EL (cell line): ENCODE measurements around the gene GPATCH8.
A peak's percentile ranks its signal among the peaks of the same experiment; 100 is the strongest.
"Not testable (repeated sequence)": the region's sequence is repeated elsewhere in the genome, so short reads cannot be mapped to it uniquely, and the experiment has no call there.

Source experiments
- DNase-seq: peaks from one replicate; pipeline ENCODE4 v3.0.0-alpha.2; 2016

Gene GPATCH8

GRCh38 chr17:44503147-44504029 lies at the start of gene GPATCH8:
Gene GPATCH8, minus strand, starts transcription at chr17:44503406. Its CDS starts 36 bp downstream, at chr17:44503370.
- DNase-seq = peak; percentile 96

DNA sequence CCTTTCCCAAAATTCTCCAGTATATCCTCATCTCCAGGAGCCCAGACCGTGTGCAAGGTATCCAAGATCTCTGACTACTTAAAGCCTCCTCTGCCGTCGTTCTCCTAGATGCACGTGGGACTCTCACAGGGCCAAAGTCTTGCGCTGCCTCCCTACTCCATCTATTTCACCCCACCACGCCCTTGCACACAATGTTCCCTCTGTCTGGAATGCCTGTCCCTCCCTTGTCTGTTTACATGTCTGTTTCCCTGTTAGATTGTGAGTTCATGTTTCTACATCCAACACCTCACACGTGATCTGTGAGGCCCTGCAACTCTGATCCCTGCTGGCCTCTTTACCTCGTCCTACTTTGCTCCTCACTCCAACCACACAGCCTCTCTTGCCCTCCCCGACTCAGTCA lies 49.2 kb upstream of the GPATCH8 start:
- no peak for DNase-seq

- no peak for DNase-seq
Observed at GRCh38 chr17:44549686-44550085, 46.5 kb upstream of the GPATCH8 start.

- no peak for DNase-seq
Observed at GRCh38 chr17:44548376-44549230, 45.4 kb upstream of the GPATCH8 start.

DNA sequence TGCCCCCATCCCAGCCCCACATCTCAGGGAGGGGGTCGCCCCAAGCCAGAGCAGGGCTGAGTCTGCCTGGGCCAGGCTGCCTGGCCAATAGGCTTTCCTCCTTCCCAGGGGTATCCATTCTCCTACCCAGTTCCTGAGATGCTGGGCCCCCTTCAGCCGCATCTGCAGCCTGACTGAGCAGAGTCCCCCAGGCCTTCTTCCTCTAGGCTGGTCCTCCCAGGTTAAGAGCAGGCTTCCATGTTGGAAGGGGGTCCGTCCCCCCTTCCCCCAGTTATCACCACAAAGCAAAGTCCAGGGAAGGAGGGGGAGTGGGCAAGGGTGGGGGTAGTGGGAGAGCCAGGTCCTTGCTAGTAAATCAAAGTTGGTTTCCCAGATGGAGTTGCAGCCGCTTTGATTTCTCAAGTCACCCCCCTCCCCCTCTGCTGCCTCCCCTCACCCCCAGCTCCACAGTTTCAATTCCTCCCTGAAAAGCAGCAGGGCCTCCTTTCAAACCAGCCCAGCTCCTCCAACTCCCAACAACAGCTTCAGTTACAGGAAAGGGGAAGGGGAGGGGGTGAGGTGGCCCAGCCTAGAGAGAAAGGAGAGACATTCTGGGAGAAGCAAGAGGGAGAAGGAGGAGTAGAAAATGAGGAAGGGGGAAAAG lies 44.5 kb upstream of the GPATCH8 start:
- DNase-seq = no peak

- DNase-seq = peak; percentile 86
Observed at GRCh38 chr17:44546671-44547606, 43.7 kb upstream of the GPATCH8 start.

DNA sequence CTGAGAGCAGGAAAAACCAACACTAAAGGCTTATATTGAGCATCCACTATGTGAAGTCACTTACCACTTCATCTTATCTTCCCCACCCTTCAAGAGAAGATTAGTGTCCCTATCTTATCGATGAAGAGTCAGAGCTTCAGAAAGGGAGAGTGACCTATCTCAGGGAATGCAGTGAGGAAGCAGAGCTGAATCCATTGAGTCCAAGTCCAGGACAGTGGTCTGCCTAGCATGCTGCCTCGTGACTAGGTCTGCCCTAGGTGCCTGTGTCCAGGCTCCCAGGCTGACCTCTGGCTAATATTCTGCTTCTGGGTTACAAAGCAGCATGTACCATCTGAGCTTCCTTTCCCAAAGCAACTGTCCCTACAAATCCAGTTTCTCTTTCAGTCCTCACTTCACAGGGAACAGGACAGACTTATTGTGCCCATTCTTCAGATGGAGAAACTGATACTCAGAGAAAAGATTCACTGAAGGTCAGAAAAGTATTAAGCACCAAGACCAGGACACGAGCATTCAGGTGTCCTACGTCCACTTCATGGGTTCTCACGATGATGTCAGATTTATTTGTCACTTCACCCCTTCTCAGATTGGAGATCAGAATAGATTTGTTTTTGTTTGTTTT lies 40.8 kb upstream of the GPATCH8 start:
- DNase-seq = no peak

DNA sequence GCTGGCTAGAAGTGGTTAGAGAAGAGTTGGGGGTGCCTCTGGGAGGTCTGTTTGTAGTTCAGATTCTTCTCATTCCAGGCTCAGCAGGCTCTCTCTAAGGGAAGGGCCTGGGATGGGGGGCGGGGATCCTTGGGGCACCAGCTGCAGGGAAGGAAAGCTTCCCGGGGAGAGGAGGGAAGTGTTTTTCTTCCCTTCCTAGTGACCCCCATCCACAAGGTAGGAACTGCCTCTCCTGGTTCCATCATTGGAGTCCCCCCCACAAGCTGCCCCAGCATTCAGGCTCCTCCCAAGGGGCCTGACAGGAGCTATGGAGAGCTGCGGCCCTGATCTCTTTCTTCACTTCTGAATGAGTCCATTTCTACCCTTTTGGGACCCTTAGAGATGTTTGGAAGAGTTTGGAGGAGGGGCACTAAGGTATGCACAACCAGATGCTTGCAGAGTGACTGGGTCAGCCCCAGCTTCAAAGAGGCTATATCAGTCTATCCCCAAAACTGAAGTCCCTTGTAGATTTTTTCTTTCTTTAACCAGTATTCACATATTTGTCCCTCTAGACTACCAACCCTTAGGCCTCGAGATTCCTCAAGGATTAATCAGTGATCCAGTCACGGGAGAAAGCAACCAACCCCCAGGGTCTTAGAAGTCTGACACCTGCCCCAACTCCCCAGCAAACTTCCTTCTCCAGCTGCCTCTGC lies 40.2 kb upstream of the GPATCH8 start:
- peak; percentile 99 for DNase-seq

DNA sequence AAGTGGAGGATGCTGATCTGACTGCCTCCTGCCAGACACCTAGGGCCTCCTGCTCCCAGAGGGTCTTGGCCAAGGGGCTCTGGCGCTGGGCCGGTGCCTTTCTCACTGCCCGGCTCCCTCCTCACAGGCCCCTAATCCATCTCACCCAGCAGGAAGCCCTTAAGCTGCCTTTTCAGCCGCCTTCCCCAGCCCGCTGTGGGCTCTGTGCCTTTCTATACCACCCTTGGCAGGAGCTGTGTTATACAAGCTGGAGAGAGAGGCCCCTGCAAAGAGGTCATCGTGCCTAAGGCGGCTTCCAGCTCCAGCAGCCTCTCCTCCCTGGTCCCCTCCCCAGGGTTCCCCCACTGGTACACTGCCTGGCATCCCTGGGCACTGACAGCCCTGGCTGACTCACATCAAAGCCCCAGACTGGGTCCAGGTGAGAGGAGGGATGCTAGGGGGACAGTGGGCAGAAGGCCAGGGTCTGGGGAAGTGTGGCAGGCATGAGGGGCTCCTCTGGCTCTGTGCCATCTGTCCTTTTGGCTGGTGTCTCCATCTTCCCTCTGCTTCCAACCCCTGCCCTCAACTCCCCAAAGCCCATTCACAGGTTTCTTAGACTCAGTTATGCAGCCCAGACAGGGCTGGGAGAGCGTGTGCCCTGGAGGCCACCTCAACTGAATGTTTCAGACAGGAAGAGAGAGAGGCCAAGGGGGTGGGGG lies 38.8 kb upstream of the GPATCH8 start:
- peak; percentile 49 for DNase-seq

DNA sequence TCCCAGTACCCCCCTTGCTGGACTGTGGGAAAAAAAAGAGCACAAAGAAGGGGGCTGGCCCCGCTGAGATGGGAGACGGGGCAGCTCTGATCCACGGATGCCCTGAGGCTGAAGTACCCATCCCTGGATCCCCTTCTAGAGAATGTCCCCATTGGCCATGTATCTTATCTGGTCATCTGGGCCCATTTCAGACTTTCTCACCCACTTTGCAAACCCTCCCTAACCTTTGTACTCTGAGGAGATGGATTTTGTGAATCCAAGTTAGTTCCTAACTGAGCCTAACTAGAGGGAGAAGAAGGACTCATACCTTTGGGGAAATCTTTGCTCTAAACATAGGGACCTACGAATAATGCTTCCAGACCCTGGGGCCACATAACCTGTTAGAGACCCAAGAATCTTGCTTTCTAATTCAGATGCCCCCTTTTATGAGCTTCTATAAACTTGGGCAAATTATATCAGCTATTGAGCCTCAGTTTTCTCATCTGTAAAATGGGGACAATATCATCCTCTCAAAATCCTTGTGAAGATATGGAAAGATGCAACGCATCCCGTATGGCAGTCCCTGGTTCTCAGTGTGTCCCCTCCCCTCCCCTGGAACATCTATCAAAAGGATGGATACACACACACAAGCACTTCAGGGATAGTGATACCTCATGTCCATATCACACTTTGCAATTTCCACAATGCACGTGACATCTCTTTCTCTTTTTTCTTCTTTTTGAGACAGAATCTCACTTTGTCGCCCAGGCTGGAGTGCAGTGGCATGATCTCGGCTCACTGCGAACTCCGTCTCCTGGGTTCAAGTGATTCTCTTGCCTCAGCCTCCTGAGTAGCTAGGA lies 37.3 kb upstream of the GPATCH8 start:
- DNase-seq = no peak

DNA sequence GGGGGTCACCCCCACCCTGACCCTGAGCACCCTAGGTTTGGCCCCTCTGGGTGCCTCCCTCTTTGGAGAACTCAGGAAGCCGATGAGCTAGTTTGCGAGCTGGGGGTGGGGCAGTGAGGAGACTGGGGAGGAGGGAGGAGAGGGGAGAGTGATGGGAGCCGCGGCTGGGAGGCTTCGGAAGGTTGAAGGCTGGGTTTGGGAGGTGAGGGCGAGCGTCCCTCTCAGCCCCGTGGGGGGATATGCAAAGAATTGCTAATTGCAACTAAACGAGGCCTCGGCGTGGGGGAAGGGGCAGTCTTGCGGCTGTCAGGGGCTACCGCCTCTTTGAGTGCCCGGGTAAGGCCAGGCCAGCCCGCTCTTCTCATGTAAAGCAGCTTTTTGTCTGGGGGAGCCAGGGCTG lies 36.5 kb upstream of the GPATCH8 start:
- DNase-seq = no peak

DNA sequence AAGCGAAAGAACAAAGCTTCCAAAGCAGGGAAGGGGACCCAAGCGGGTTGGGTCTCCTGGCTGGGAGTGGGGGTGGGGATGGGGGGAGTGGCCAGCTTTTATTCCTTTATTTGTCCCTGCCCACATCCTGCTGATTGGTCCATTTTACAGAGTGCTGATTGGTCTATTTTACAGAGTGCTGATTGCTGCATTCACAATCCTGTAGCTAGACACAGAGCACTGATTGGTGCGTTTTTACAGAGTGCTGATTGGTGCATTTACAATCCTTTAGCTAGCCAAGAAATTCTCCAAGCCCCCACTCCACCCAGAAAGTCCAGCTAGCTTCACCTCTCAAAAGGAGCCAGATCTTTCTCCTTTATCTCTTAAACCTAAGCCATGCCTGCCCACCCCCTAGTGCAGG lies 34.7 kb upstream of the GPATCH8 start:
- not testable (repeated sequence) for DNase-seq

- peak; percentile 54 for DNase-seq
Observed at GRCh38 chr17:44536090-44536953, 33.1 kb upstream of the GPATCH8 start.

- DNase-seq = peak; percentile 91
Observed at GRCh38 chr17:44533533-44534246, 30.5 kb upstream of the GPATCH8 start.

DNA sequence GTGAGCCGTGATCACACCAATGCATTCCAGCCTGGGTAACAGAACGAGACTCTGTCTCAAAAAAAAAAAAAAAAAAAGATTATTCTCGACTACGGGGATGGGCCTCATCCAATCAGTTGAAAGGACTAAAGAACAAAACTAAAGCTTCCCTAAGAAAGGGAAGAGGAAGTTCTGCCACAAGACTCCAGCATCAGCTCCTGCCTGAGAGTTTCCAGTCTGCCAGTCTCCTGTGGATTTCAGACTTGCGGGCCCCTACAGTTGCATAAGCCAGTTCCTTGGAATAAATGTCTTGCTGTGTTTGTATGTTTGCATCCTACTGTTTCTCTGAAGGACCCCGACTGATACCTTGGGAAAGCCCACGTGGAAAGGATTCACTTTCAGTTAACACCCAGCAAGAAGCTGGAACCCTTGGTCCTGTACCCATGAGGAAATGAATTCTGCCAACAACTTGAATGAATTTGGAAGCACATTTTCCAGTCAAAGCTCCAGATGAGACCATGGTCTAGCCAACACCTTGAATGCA lies 27.8 kb upstream of the GPATCH8 start:
- no peak for DNase-seq

GRCh38 chr17:44529864-44530263 lies 26.7 kb upstream of the GPATCH8 start:
- no peak for DNase-seq

GRCh38 chr17:44527954-44528353 lies 24.7 kb upstream of the GPATCH8 start:
- no peak for DNase-seq
